Keratinocyte (primary cell): Measurements from ENCODE around the gene VNN1.

Source experiments
- EZH2 ChIP-seq: IDR thresholded peaks from one replicate; pipeline ENCODE4 v1.6.1; 2012; ENCODE audit warnings: inconsistent platforms, mild to moderate bottlenecking, low read length, moderate library complexity
- TF ChIP-seq, protein P1 (sequence below), 3 experiments: IDR thresholded peaks in 1 of 3; conservative IDR thresholded peaks in 1 of 3; optimal IDR thresholded peaks in 1 of 3; 2 replicates in 2 of 3; 3 replicates in 1 of 3; pipeline versions ENCODE3 to v1.5.1; 2011; ENCODE audit warnings: low read length in 3 of 3, mild to moderate bottlenecking in 3 of 3, moderate library complexity in 2 of 3, control low read depth in 1 of 3, inconsistent platforms in 1 of 3; ENCODE audit not compliant: insufficient read depth in 2 of 3; ENCODE audit errors: extremely low read depth in 1 of 3

DNA sequence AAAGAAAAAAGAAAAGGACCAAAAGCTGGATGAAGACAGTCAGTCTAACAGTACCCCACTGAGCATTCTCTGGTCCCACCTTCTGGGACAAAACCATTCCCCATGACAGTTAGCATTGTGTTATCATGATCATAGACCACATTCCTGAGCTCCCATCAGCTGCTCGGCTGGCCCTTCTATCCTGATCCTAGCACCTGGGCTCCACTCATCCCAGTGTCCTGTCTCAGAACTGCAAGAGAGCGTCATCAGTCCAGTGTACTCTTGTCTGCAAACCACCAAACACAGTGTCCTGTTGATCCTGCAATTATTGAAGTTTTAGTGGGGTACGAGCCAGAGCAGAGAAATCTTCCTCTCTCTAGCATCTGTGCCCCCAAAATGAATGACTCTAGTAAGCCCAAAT, 38.9 kb downstream of the VNN1 start:
- TF ChIP-seq, protein P1, sequence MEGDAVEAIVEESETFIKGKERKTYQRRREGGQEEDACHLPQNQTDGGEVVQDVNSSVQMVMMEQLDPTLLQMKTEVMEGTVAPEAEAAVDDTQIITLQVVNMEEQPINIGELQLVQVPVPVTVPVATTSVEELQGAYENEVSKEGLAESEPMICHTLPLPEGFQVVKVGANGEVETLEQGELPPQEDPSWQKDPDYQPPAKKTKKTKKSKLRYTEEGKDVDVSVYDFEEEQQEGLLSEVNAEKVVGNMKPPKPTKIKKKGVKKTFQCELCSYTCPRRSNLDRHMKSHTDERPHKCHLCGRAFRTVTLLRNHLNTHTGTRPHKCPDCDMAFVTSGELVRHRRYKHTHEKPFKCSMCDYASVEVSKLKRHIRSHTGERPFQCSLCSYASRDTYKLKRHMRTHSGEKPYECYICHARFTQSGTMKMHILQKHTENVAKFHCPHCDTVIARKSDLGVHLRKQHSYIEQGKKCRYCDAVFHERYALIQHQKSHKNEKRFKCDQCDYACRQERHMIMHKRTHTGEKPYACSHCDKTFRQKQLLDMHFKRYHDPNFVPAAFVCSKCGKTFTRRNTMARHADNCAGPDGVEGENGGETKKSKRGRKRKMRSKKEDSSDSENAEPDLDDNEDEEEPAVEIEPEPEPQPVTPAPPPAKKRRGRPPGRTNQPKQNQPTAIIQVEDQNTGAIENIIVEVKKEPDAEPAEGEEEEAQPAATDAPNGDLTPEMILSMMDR (optimal IDR thresholded peaks at IDR 0.05 in 1 of 3, IDR thresholded peaks at IDR 0.05 in 1 of 3, conservative IDR thresholded peaks at IDR 0.05 in 1 of 3; ENCODE audit: extremely low read depth in 1 of 3, insufficient read depth in 2 of 3, low read length in 3 of 3) = no peak
- no peak for TF ChIP-seq EZH2
